Endothelial cell of umbilical vein (primary cell): ENCODE measurements around the gene FAM114A2. TPM values are rescaled to one million over a fixed set of nuclear protein-coding genes. Genes with fewer than 3 reads are reported as not detected.

Experiments used
- BruUV-seq: library from RNA; stranded (reverse); fragments of 400-500 nt; replicated peaks from 2 replicates; lab custom pipeline; 2021; lab: Mats Ljungman, UMichigan
- CTCF ChIA-PET: fragments of 300-600, 350-600 bp; sonication (Branson Sonifier 250); formaldehyde crosslinking; loops from one replicate; lab custom pipeline; 2021; ENCODE audit warnings: antibody characterized with exemption, inconsistent platforms; lab: Charles Lee
- POLR2A ChIA-PET: fragments of 300-600, 350-600 bp; sonication (Branson Sonifier 250); formaldehyde crosslinking; loops from one replicate; lab custom pipeline; 2021; ENCODE audit warnings: antibody characterized with exemption, inconsistent platforms; lab: Charles Lee
- DNase-seq: peaks from one replicate; pipeline ENCODE4 v3.0.0-alpha.2; 2011; ENCODE audit warnings: low read depth, low spot score
- FAIRE-seq: peaks from 2 replicates; lab custom pipeline; 2011; peaks lifted over from hg19 to GRCh38; lab: Jason Lieb, UNC
- H2AFZ ChIP-seq: 2 replicates; pipeline ENCODE4 v1.6.0; 2012; ENCODE audit warnings: low read depth, low read length, control low read depth, inconsistent platforms
- H3K27ac ChIP-seq: 2 replicates; pipeline ENCODE4 v1.5.1; 2011; ENCODE audit warnings: low read depth, mild to moderate bottlenecking, control low read depth, low read length, moderate library complexity; ENCODE audit not compliant: insufficient read depth
- H3K27me3 ChIP-seq, 2 experiments: 2 replicates each; pipeline versions ENCODE4 v1.6.0 to v1.6.1; 2011; ENCODE audit warnings: low read length in 2 of 2, mixed read lengths in 1 of 2; ENCODE audit not compliant: control insufficient read depth in 2 of 2, insufficient read depth in 2 of 2
- H3K36me3 ChIP-seq, 2 experiments: 2 replicates in 1 of 2; 3 replicates in 1 of 2; pipeline ENCODE4 v1.5.1; 2011; ENCODE audit warnings: low read length in 2 of 2, mild to moderate bottlenecking in 1 of 2, moderate library complexity in 1 of 2; ENCODE audit not compliant: control insufficient read depth in 2 of 2, insufficient read depth in 2 of 2; ENCODE audit errors: extremely low read depth in 1 of 2
- H3K4me1 ChIP-seq: 3 replicates; pipeline ENCODE4 v1.5.1; 2011; ENCODE audit warnings: mild to moderate bottlenecking, low read length; ENCODE audit not compliant: control insufficient read depth, insufficient read depth; ENCODE audit errors: extremely low read depth
- H3K4me2 ChIP-seq: 2 replicates; pipeline ENCODE4 v1.6.1; 2011; ENCODE audit warnings: low read length, control low read depth, mixed read lengths; ENCODE audit not compliant: insufficient read depth
- H3K4me3 ChIP-seq, 3 experiments: fragments of 200-600 bp in 1 of 3; sonication (generic), shearing (Covaris generic) in 1 of 3; replicated peaks in 1 of 3; 2 replicates each; pipeline ENCODE4 v1.5.1; 2011 to 2016; ENCODE audit warnings: control low read depth in 3 of 3, low read length in 3 of 3, mild to moderate bottlenecking in 2 of 3, inconsistent platforms in 1 of 3, low read depth in 1 of 3, moderate library complexity in 1 of 3; ENCODE audit not compliant: insufficient read depth in 1 of 3
- H3K79me2 ChIP-seq: 2 replicates; pipeline ENCODE4 v1.6.0; 2012; ENCODE audit warnings: low read length, inconsistent platforms; ENCODE audit not compliant: control insufficient read depth, insufficient read depth
- H3K9ac ChIP-seq: replicated peaks from 2 replicates; pipeline ENCODE3; 2011; ENCODE audit warnings: low read length, control low read depth; ENCODE audit not compliant: insufficient read depth; ENCODE audit errors: extremely low read depth
- H3K9me1 ChIP-seq: replicated peaks from 3 replicates; pipeline ENCODE4 v1.6.0; 2011; ENCODE audit warnings: mild to moderate bottlenecking, low read length; ENCODE audit not compliant: control insufficient read depth, insufficient read depth; ENCODE audit errors: extremely low read depth
- H3K9me3 ChIP-seq: replicated peaks from 2 replicates; pipeline ENCODE4 v1.5.1; 2012; ENCODE audit warnings: low read length, inconsistent platforms; ENCODE audit not compliant: control insufficient read depth, insufficient read depth
- H4K20me1 ChIP-seq: replicated peaks from 2 replicates; pipeline ENCODE3; 2011; ENCODE audit warnings: mild to moderate bottlenecking, low read length; ENCODE audit not compliant: control insufficient read depth, insufficient read depth; ENCODE audit errors: extremely low read depth
- CTCF ChIP-seq, 2 donors: IDR thresholded peaks; 1 replicate in 1 of 2; 2 replicates in 1 of 2; pipeline ENCODE4 v1.5.1; 2011; ENCODE audit warnings: low read length in 2 of 2, mild to moderate bottlenecking in 2 of 2, moderate library complexity in 2 of 2, control low read depth in 1 of 2, inconsistent platforms in 1 of 2, low read depth in 1 of 2; ENCODE audit not compliant: insufficient read depth in 1 of 2; ENCODE audit errors: extremely low read depth in 1 of 2
- EZH2 ChIP-seq: IDR thresholded peaks from 2 replicates; pipeline ENCODE4 v1.6.1; 2012; ENCODE audit warnings: borderline replicate concordance, low read depth, mild to moderate bottlenecking, moderate library complexity, low read length, inconsistent platforms; ENCODE audit not compliant: severe bottlenecking
- FOS ChIP-seq: IDR thresholded peaks from 2 replicates; pipeline ENCODE4 v1.6.1; 2011; ENCODE audit warnings: mild to moderate bottlenecking, low read length, moderate library complexity, borderline replicate concordance; ENCODE audit not compliant: insufficient read depth
- GATA2 ChIP-seq: IDR thresholded peaks from 2 replicates; pipeline ENCODE4 v1.7.0; 2011; ENCODE audit warnings: low read depth, mild to moderate bottlenecking, moderate library complexity, mixed read lengths, low read length; ENCODE audit not compliant: insufficient read length, insufficient read depth
- JUN ChIP-seq: IDR thresholded peaks from 2 replicates; pipeline ENCODE4 v1.6.1; 2011; ENCODE audit warnings: borderline replicate concordance, low read depth; ENCODE audit not compliant: insufficient read length, insufficient read depth
- MAX ChIP-seq: IDR thresholded peaks from 2 replicates; pipeline ENCODE4 v1.6.1; 2011; ENCODE audit not compliant: insufficient read depth, insufficient read length
- MYC ChIP-seq: IDR thresholded peaks from one replicate; pipeline ENCODE4 v1.6.1; 2011; ENCODE audit warnings: mild to moderate bottlenecking, low read depth, low read length
- POLR2A ChIP-seq: IDR thresholded peaks from 2 replicates; pipeline ENCODE4 v1.6.1; 2012; ENCODE audit warnings: low read depth, mild to moderate bottlenecking, control low read depth, low read length
- POLR2AphosphoS5 ChIP-seq: IDR thresholded peaks from 2 replicates; pipeline ENCODE4 v1.6.1; 2012; ENCODE audit warnings: low read depth, mild to moderate bottlenecking, control low read depth, low read length, moderate library complexity; ENCODE audit not compliant: insufficient read depth
- dilution Hi-C: fragments of 300-500 bp; cut with MboI; formaldehyde crosslinking; loops from one replicate; pipeline ENCODE4 v1.15.0; 2019; ENCODE audit warnings: low sequenced_read_pairs; ENCODE audit not compliant: extremely low pct_ligation_motif_present
- intact Hi-C: fragments of 100-400 bp; cut with micrococcal nuclease; formaldehyde crosslinking; loops from one replicate; pipeline ENCODE4 v1.10.0; 2022
- polyA plus RNA-seq, 4 experiments: library from polyadenylated mRNA; depleted of rRNA in 3 of 4; stranded (reverse) in 3 of 4; unstranded in 1 of 4; fragments of >200 nt; gene quantifications; 2 replicates each; pipeline versions ENCODE4 v1.2.1 to v1.2.3, GENCODE V29; 2011 to 2012; ENCODE audit warnings: missing spikeins in 1 of 4
- total RNA-seq: library from RNA; stranded (reverse); gene quantifications from 2 replicates; pipeline ENCODE4 v1.2.3, GENCODE V29; 2021

The FAM114A2 gene
- total and polyA plus RNA-seq, 2 donors (not counting 3 experiments of a cell fraction or from before 2014, with no cell fraction given) = 9.6 to 31.3 TPM

- H3K4me3 ChIP-seq = no peak overlapping the region
- no TSS peak for BruUV-seq
- DNase-seq = no peak
- no peak for FAIRE-seq
- no peaks in the 10 kb centered on the region for H3K36me3 ChIP-seq
- ChIA-PET POLR2A (no interaction called here), CTCF (interaction anchor here (1.3 to 1.6 kb wide), 4 partner anchors 10 to 113 kb away, joined by 3 to 11 read pairs (median 4); no protein-coding TSS in a partner anchor)
- no peaks in the 10 kb centered on the region for H3K9me3 ChIP-seq
- H3K27ac ChIP-seq = no peak overlapping the region
- H2AFZ ChIP-seq = no peak overlapping the region
- no peaks in the 10 kb centered on the region for H4K20me1 ChIP-seq
- dilution Hi-C loops = no loop called here
- H3K4me1 ChIP-seq = no peaks in the 10 kb centered on the region
- no peaks in the 10 kb centered on the region for H3K79me2 ChIP-seq
- H3K9me1 ChIP-seq = no peaks in the 10 kb centered on the region
- H3K4me2 ChIP-seq = no peak overlapping the region
- intact Hi-C loops = no loop called here
- no peak overlapping the region for H3K9ac ChIP-seq
- peaks cover 5 to 12% of the 10 kb centered on the region in 2 experiments for H3K27me3 ChIP-seq
- TF ChIP-seq MAX = no peak
- TF ChIP-seq CTCF (IDR thresholded peaks at IDR 0.05; ENCODE audit: extremely low read depth in 1 of 2, insufficient read depth in 1 of 2, low read depth in 1 of 2, low read length in 2 of 2) = no peak
- no peak for TF ChIP-seq EZH2
- no peak for TF ChIP-seq JUN
- no peak for TF ChIP-seq FOS
- TF ChIP-seq POLR2A = no peak
- no peak for TF ChIP-seq MYC
- TF ChIP-seq POLR2AphosphoS5 = no peak
- TF ChIP-seq GATA2 = no peak
These were observed 48.5 kb upstream of the FAM114A2 start for GRCh38 chr5:154087260-154087659.
